ENCODE data around the gene POMGNT1. TPM values are rescaled to one million over a fixed set of nuclear protein-coding genes. Genes with fewer than 3 reads are reported as not detected.

POMGNT1 gene
- 37.5 and 60.8 TPM in 2 replicates for total RNA-seq

DNA sequence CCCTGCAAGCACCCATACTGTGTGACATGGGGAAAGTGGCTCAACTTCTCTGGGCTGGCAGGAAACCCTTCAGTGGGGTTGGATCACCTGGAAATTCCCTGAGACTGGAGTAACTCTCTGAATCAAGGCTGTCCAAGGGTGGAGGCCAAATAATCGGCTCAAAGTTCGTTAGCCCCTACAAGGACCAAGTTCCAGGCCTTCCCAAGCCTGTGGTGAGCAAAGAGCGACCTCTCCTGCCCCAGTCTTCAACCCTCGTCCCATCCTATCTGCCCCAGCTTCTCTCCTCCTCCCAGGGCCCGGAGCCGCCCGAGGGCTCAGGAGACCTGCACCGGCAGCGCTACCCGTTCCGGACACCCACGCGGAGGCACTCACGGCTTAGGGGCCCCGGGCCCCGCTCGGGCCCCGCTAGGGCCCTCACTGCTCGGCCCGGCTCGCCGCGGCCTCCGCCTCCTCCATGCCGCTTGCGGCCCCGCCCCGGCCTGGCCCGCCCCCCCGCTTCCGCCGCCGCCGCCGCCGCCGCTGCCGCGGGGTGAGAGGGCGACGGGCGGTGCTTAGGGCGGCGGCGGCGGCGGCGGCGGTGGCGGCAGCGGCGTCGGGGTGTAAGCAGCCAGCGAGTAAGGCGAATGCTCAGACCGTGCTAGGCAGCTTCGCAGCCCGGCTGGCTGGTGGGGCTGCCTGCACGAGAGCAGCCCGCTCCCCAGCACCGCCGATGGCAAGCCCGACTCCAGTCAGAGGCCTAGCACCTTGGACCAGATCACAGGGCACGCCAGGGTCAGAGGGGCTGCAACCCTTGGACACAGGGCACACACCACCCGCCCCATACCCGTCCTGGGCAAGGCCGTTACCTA lies at the start of gene POMGNT1:
POMGNT1 (minus strand) TSS at position 471 of the 848 bp plus-strand sequence. CDS start 613 bp downstream, outside the sequence.

DNA sequence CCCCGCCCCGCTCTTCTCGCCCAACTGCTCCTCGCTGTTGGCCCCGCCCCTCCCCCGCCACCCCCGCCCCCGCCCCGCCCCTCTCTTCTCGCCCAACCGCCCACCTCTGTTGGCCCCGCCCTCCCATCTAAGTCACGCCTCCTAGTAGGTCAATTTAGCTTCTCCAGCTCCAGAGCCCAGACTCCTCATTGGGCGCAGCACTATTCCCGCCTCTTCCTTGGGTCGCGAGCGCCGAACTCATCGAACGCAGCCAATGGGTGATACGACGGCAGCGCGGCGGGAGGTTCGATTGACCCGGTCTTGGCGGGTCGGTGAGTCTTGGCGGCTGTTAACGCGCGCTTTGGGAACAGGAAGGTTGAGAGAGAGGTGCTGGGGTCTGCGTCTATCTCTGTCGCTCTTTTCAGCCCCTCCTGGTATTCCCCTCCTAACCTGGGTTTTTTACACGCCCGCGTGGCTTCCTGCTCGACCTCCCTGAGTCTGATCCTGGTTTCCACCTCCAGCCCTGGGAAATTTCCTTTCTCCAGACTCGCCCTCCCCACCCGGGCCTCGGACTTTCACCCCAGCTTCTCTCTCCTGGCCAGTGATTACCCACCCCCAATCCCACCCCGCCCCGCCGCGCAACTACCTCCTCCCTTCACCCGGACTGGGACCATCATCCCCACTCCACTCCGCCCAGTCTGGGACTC lies 49.3 kb upstream of the POMGNT1 start, which contains the start of gene RAD54L:
RAD54L (plus strand) TSS at position 328 of the 686 bp plus-strand sequence. CDS start 643 bp downstream, outside the sequence.

DNA sequence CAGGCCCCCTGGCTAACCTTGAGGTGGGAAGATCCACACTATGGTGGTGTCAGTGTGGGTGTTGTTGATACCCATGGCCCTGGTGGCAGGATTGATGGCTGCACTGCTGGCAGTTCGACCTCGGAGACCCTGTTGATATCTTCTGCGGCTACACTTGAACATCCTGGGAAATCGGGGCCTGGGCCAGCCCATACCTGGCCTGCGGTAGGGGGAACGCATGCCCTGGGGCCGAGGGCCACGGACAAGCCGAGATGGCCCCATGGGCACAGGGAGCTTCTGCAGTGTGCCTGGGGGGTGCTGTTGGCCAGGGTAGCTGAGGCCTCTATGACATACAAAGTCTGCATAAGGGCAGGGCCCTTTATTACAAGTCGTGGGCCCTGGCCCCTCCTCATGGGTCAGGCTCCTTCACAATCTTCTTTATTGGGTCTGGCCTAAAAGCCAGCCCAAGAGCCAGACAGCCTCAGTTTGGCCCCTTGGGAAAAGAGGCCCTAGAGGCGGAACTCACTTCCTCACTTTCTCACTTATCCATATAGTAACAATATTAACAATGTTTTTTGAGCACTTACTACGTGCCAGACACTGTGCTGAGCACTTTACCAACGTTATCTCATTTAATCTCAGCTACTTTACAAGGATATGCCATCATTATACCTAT lies 21.9 kb downstream of the POMGNT1 start, which contains the start of gene P3R3URF:
P3R3URF (minus strand) TSS at position 278 of the 655 bp plus-strand sequence; CDS start at position 261, 17 bp downstream.

DNA sequence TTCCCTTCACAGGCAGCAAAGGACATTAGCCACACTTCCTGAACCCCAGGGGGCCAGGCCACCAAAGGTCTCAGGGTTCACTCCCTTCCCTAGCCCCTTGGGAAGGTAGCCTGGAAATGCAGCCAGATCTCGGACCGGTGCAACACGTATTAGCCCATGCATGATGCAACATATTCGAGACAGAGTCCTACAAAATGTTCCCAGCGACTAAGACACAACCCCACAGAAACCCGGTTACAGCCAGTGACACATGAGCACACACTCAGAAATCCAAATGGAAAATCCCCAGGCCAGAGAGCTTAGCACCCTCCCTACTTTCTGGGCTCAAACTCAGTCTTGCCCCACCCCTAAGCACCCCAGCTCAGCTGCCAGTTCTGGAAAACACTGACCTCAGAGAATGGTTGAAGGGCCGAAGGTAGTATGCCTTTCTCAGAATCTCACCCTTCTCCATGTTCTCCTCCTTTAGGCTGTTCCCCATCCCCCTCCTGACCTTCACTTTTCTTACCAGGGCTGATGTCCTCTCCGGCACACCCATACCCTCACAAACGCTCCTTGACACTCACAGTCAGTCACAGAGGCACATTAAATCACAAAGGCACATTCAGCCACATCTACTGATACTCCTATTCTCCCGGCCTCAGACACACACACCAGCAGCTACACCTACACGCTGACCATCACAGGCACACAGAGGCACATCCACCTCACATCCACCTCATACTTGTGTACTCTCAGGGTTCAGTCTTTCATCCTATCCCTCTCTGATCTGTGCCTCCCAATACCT lies 23.6 kb downstream of the POMGNT1 start, which contains the start of gene TSPAN1:
TSPAN1 (plus strand) TSS at position 640 of the 784 bp plus-strand sequence. CDS start 6,021 bp downstream, outside the sequence.

Small RNA genes within 50 kb of the gene (small RNA-seq; reads per million reads assigned to genes)
- not detected for gene AL672043.1

Other genes starting within 250 kb of the POMGNT1 start
- gene PIK3R3, start 65.8 kb downstream of the POMGNT1 start, total RNA-seq, result 0.98 and 1.5 TPM in 2 replicates
- gene TSPAN1, start 23.3 kb downstream of the POMGNT1 start, total RNA-seq, result 0.20 TPM in 1 of 2 replicates, not detected in the other
- not detected in 2 replicates for gene P3R3URF, start 21.9 kb downstream of the POMGNT1 start, total RNA-seq
- gene LURAP1, start 4.9 kb upstream of the POMGNT1 start, total RNA-seq, result 2.9 and 3.9 TPM in 2 replicates
- gene RAD54L, start 49.3 kb upstream of the POMGNT1 start, total RNA-seq, result 4.0 and 7.2 TPM in 2 replicates
- 93.3 and 110 TPM in 2 replicates for gene LRRC41, start 105.2 kb upstream of the POMGNT1 start, total RNA-seq
- gene UQCRH, start 105.3 kb upstream of the POMGNT1 start, total RNA-seq, result 245 and 321 TPM in 2 replicates
- 16.5 and 20.3 TPM in 2 replicates for gene NSUN4, start 142.4 kb upstream of the POMGNT1 start, total RNA-seq
- gene FAAH, start 195.9 kb upstream of the POMGNT1 start, total RNA-seq, result 0.59 and 1.5 TPM in 2 replicates

Data from subcutaneous preadipocyte (primary cell).